H1 (cell line): ENCODE measurements around the gene CAMTA1. TPM values are rescaled to one million over a fixed set of nuclear protein-coding genes. Genes with fewer than 3 reads are reported as not detected.

Source experiments
- CTCF ChIA-PET: fragments of 300-600 bp; sonication (Branson Sonifier 250); formaldehyde crosslinking; loops from one replicate; lab custom pipeline; 2021; ENCODE audit not compliant: partially characterized antibody; lab: Charles Lee
- POLR2A ChIA-PET: fragments of 300-600 bp; sonication (Branson Sonifier 250); formaldehyde crosslinking; loops from one replicate; lab custom pipeline; 2021; ENCODE audit warnings: inconsistent platforms; ENCODE audit not compliant: partially characterized antibody; lab: Charles Lee
- DNase-seq, 2 experiments: peaks; one replicate each; pipeline versions ENCODE4 v3.0.0 to v3.0.0-alpha.2; 2010 to 2022; ENCODE audit warnings: low spot score in 2 of 2, low read depth in 1 of 2, mixed read lengths in 1 of 2
- FAIRE-seq: peaks from 2 replicates; lab custom pipeline; 2011; peaks lifted over from hg19 to GRCh38; lab: Jason Lieb, UNC
- H2AFZ ChIP-seq: 2 replicates; pipeline ENCODE4 v1.8.1; 2012; ENCODE audit warnings: low read length, inconsistent platforms
- H2AK5ac ChIP-seq: 2 replicates; pipeline ENCODE4 v1.6.1; 2013; ENCODE audit warnings: low read depth, low read length
- H2BK120ac ChIP-seq: replicated peaks from 2 replicates; pipeline ENCODE3; 2013; ENCODE audit warnings: low read depth, low read length, inconsistent platforms
- H2BK12ac ChIP-seq: 2 replicates; pipeline ENCODE4 v1.6.1; 2013; ENCODE audit warnings: low read depth, low read length
- H2BK15ac ChIP-seq: 2 replicates; pipeline ENCODE4 v1.6.1; 2013; ENCODE audit warnings: low read length
- H2BK20ac ChIP-seq: 2 replicates; pipeline ENCODE4 v1.6.1; 2013; ENCODE audit warnings: low read length
- H2BK5ac ChIP-seq: 2 replicates; pipeline ENCODE4 v1.6.1; 2013; ENCODE audit warnings: low read depth, low read length
- H3K14ac ChIP-seq: 2 replicates; pipeline ENCODE4 v1.6.1; 2013; ENCODE audit warnings: inconsistent platforms; ENCODE audit not compliant: insufficient read length
- H3K18ac ChIP-seq: 2 replicates; pipeline ENCODE4 v1.6.1; 2013; ENCODE audit warnings: low read length; ENCODE audit errors: extremely low read depth
- H3K23ac ChIP-seq: 2 replicates; pipeline ENCODE4 v1.6.1; 2013; ENCODE audit warnings: inconsistent platforms; ENCODE audit not compliant: insufficient read length
- H3K23me2 ChIP-seq: 2 replicates; pipeline ENCODE4 v1.6.1; 2013; ENCODE audit warnings: low read depth, low read length
- H3K27ac ChIP-seq: 2 replicates; pipeline ENCODE4 v1.6.1; 2011; ENCODE audit warnings: low read depth, low read length, inconsistent platforms
- H3K27me3 ChIP-seq, 4 experiments: replicated peaks in 1 of 4; 1 replicate in 1 of 4; 2 replicates in 3 of 4; pipeline versions ENCODE4 v1.6.1 to v1.8.1; 2011 to 2013; ENCODE audit warnings: low read length in 3 of 4, mild to moderate bottlenecking in 3 of 4, inconsistent platforms in 2 of 4, mixed read lengths in 2 of 4, moderate library complexity in 1 of 4; ENCODE audit not compliant: control insufficient read depth in 3 of 4, insufficient read depth in 3 of 4; ENCODE audit errors: extremely low read depth in 1 of 4
- H3K36me3 ChIP-seq, 4 experiments: 2 replicates each; pipeline versions ENCODE4 v1.6.1 to v1.8.1; 2011 to 2013; ENCODE audit warnings: mild to moderate bottlenecking in 4 of 4, low read length in 3 of 4, moderate library complexity in 2 of 4, control low read depth in 1 of 4, inconsistent platforms in 1 of 4; ENCODE audit not compliant: insufficient read depth in 4 of 4, control insufficient read depth in 2 of 4
- H3K4ac ChIP-seq: replicated peaks from 2 replicates; pipeline ENCODE3; 2013; ENCODE audit warnings: low read length, low read depth, mixed read lengths, inconsistent platforms; ENCODE audit not compliant: insufficient read length
- H3K4me1 ChIP-seq, 4 experiments: replicated peaks in 1 of 4; 1 replicate in 1 of 4; 2 replicates in 3 of 4; pipeline versions ENCODE4 v1.6.1 to v1.8.1; 2011 to 2013; ENCODE audit warnings: low read length in 3 of 4, inconsistent platforms in 2 of 4, mixed read lengths in 1 of 4; ENCODE audit not compliant: insufficient read depth in 4 of 4, control insufficient read depth in 3 of 4
- H3K4me2 ChIP-seq, 2 experiments: 2 replicates each; pipeline versions ENCODE4 v1.6.1 to v1.8.1; 2011 to 2013; ENCODE audit warnings: low read depth in 2 of 2, low read length in 2 of 2, control low read depth in 1 of 2, inconsistent platforms in 1 of 2, mild to moderate bottlenecking in 1 of 2; ENCODE audit not compliant: insufficient read depth in 1 of 2
- H3K4me3 ChIP-seq, 4 experiments: fragments of 200-600, 300-600 bp in 1 of 4; sonication (generic), shearing (Covaris generic), sonication (Bioruptor Twin) in 1 of 4; 2 replicates each; pipeline versions ENCODE4 v1.5.1 to v1.8.1; 2011 to 2016; ENCODE audit warnings: low read length in 4 of 4, low read depth in 3 of 4, control low read depth in 2 of 4, inconsistent platforms in 2 of 4, mild to moderate bottlenecking in 2 of 4, mixed read lengths in 1 of 4, moderate library complexity in 1 of 4; ENCODE audit not compliant: insufficient read depth in 2 of 4; ENCODE audit errors: extremely low read depth in 1 of 4
- H3K56ac ChIP-seq: replicated peaks from 2 replicates; pipeline ENCODE3; 2013; ENCODE audit warnings: low read depth, mild to moderate bottlenecking, mixed read lengths, low read length, inconsistent platforms; ENCODE audit not compliant: insufficient read length
- H3K79me1 ChIP-seq: 2 replicates; pipeline ENCODE4 v1.6.1; 2013; ENCODE audit warnings: low read depth, low read length, control low read depth
- H3K79me2 ChIP-seq, 2 experiments: 2 replicates each; pipeline versions ENCODE4 v1.6.1 to v1.8.1; 2012 to 2013; ENCODE audit warnings: low read length in 2 of 2, mild to moderate bottlenecking in 2 of 2, inconsistent platforms in 1 of 2; ENCODE audit not compliant: insufficient read depth in 2 of 2, control insufficient read depth in 1 of 2
- H3K9ac ChIP-seq, 4 experiments: replicated peaks in 1 of 4; 1 replicate in 1 of 4; 2 replicates in 3 of 4; pipeline versions ENCODE4 v1.6.1 to v1.8.1; 2011 to 2013; ENCODE audit warnings: low read depth in 3 of 4, low read length in 3 of 4, control low read depth in 2 of 4, mild to moderate bottlenecking in 2 of 4, moderate library complexity in 2 of 4, inconsistent platforms in 1 of 4; ENCODE audit errors: extremely low read depth in 1 of 4
- H3K9me3 ChIP-seq, 2 experiments: 2 replicates each; pipeline versions ENCODE4 v1.6.1 to v1.8.1; 2012 to 2013; ENCODE audit warnings: mild to moderate bottlenecking in 2 of 2, moderate library complexity in 2 of 2, control low read depth in 1 of 2, inconsistent platforms in 1 of 2, low read depth in 1 of 2, low read length in 1 of 2, mixed read lengths in 1 of 2; ENCODE audit not compliant: insufficient read depth in 2 of 2
- H4K20me1 ChIP-seq, 2 experiments: replicated peaks in 1 of 2; 2 replicates each; pipeline versions ENCODE3 to v1.8.1; 2011 to 2013; ENCODE audit warnings: inconsistent platforms in 2 of 2, low read length in 2 of 2, mild to moderate bottlenecking in 1 of 2; ENCODE audit not compliant: insufficient read depth in 2 of 2, control insufficient read depth in 1 of 2
- H4K5ac ChIP-seq: 2 replicates; pipeline ENCODE4 v1.6.1; 2013; ENCODE audit warnings: low read length, low read depth, mixed read lengths, inconsistent platforms; ENCODE audit not compliant: insufficient read length
- H4K8ac ChIP-seq: 2 replicates; pipeline ENCODE4 v1.8.0; 2013; ENCODE audit warnings: mild to moderate bottlenecking, moderate library complexity, low read length, inconsistent platforms; ENCODE audit not compliant: insufficient read depth; ENCODE audit errors: extremely low read depth
- H4K91ac ChIP-seq: replicated peaks from 2 replicates; pipeline ENCODE3; 2013; ENCODE audit warnings: low read length, mixed read lengths, inconsistent platforms; ENCODE audit not compliant: insufficient read length
- EZH2 ChIP-seq: fragments of 200-600 bp; sonication (generic); IDR thresholded peaks from 2 replicates; pipeline ENCODE4 v1.7.1; 2012; ENCODE audit warnings: low read depth, mild to moderate bottlenecking, moderate library complexity, low read length, inconsistent platforms; ENCODE audit not compliant: severe bottlenecking
- FOSL1 ChIP-seq: IDR thresholded peaks from 2 replicates; pipeline ENCODE4 v1.6.1; 2011; ENCODE audit warnings: mild to moderate bottlenecking, low read depth, low read length, moderate library complexity; ENCODE audit not compliant: insufficient read depth
- WGBS, 2 experiments: shearing (Covaris generic) in 1 of 2; methylation state at CpG; one replicate each; pipeline versions ENCODE4 v1.1.6 to v1.1.7; 2013 to 2015; ENCODE audit warnings: low lambda C conversion rate in 2 of 2, mixed read lengths in 2 of 2, inconsistent platforms in 1 of 2, low coverage in 1 of 2, missing lambda C conversion rate in 1 of 2; ENCODE audit not compliant: insufficient replicate concordance in 2 of 2, insufficient coverage in 1 of 2, insufficient read length in 1 of 2; ENCODE audit errors: extremely low coverage in 1 of 2, missing lambda C conversion rate in 1 of 2; 5-methylcytosine and 5-hydroxymethylcytosine counted together
- polyA plus RNA-seq, 7 experiments: library from polyadenylated mRNA; depleted of rRNA in 3 of 7; stranded (reverse) in 5 of 7; unstranded in 2 of 7; fragments of >200 nt in 5 of 7; fragments of 200-250 nt in 2 of 7; gene quantifications; 1 replicate in 5 of 7; 2 replicates in 1 of 7; 4 replicates in 1 of 7; pipeline versions ENCODE4 v1.2.1 to v1.2.3, GENCODE V29; 2011 to 2013; ENCODE audit warnings: missing spikeins in 2 of 7, mixed read lengths in 2 of 7
- total RNA-seq: library from RNA; stranded (reverse); fragmentation: NEBNext Ultra II Directional; extraction: Animal tissue kit (Norgen Biotek cat#: 25700); gene quantifications from 2 replicates; pipeline ENCODE4 v1.2.1, GENCODE V29; 2021

Gene CAMTA1
- total and polyA plus RNA-seq, 2 of the 8 experiments (the other 6 are each of a cell fraction or from before 2014, with no cell fraction given), result 65.0 to 119 TPM

DNA sequence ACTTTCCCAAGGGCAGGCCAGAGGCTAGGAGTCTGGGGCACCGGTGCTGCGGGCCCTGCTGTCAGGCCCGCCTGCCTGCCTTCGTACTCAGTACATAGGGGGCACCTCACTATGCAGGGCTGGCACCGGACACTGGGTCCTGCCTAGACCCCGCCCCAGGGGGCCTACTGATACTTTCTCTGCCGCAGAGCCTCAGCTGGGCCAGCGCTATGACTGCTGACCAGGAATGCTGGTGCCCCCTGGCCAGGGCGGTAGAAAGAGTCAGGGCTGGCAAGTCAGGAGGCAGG, 857.1 kb downstream of the CAMTA1 start:
- Histone ChIP-seq H2AK5ac (no peak overlapping the region), H3K9ac (no peak overlapping the region), H3K4me3 (no peak overlapping the region), H3K23me2 (no peaks in the 10 kb centered on the region), H4K20me1 (no peaks in the 10 kb centered on the region), H2AFZ (no peak overlapping the region), H2BK12ac (no peak overlapping the region), H3K56ac (no peak overlapping the region), H2BK20ac (no peak overlapping the region), H2BK15ac (no peak overlapping the region), H3K4me2 (no peak overlapping the region), H3K4ac (no peak overlapping the region), H2BK5ac (no peak overlapping the region), H3K79me2 (no peaks in the 10 kb centered on the region), H3K79me1 (no peaks in the 10 kb centered on the region), H3K36me3 (no peaks in the 10 kb centered on the region), H4K5ac (no peak overlapping the region), H2BK120ac (no peak overlapping the region), H4K8ac (no peak overlapping the region), H3K27ac (no peak overlapping the region), H3K4me1 (no peaks in the 10 kb centered on the region), H3K23ac (no peak overlapping the region), H3K14ac (no peak overlapping the region), H3K9me3 (0 out of 4 replicates have a peak, but pooled peaks cover 0 to 3% of the 10 kb centered on the region in 2 experiments), H3K27me3 (no peaks in the 10 kb centered on the region), H4K91ac (no peak overlapping the region)
- POLR2A ChIA-PET, result no interaction called here
- no peak for DNase-seq
- FAIRE-seq, result no peak
- CTCF ChIA-PET, result interaction anchor here (0.8 to 5.3 kb wide), 9 partner anchors 9 to 159 kb away, joined by 3 to 36 read pairs (median 4); no protein-coding TSS in a partner anchor
- WGBS, 2 experiments, result 87% methylated on average over 8 of the region's 9 CpGs; no CpG with 5 or more reads in 1 of the 2 experiments
- TF ChIP-seq EZH2, result no peak
- no peak for TF ChIP-seq FOSL1
- TF ChIP-seq, all 59 proteins: peak for 0
- H3K18ac ChIP-seq, result no peak overlapping the region
